Putamen (tissue), 1 donor: ENCODE data around the gene ATP1A3.
"Not testable (repeated sequence)": the region's sequence is repeated elsewhere in the genome, so short reads cannot be mapped to it uniquely, and the experiment has no call there.

ENCODE experiments used
- DNase-seq: peaks from one replicate; pipeline ENCODE4 v3.0.0-alpha.2; 2016; ENCODE audit warnings: low spot score

The ATP1A3 gene

GRCh38 chr19:41947091-41947490, 46.9 kb downstream of the ATP1A3 start:
- no peak for DNase-seq

DNA sequence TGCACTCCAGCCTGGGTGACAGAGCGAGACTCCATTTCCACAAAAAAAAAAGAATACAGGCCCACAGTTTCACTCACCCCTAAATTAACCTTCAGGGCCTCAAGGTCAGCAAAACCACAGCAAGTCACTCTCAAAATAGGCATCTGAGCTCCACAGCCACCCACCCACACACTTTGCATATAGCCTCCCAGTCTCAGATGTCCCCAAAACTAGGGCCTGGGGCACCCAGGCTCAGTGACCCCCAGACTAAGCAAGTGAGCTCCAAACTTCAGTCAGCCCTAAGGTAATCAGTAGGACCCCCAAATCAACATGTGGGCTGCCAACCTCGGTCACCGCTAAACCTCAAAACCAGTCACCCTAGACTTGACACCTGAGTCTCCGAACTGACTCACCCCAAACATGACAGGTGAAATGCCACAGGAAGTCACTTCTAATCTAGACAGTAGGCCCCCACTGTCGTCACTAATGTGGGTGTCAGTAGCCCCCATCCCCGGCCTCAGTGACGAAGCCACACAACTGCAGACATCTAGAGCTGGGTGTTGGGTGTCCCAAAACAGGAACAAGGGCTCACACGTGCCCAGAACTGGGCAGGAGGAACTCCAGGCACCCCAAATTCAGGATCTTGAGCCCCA, 48.8 kb downstream of the ATP1A3 start:
- no peak for DNase-seq

- no peak for DNase-seq
Observed at GRCh38 chr19:41944336-41944735, 49.7 kb downstream of the ATP1A3 start.

GRCh38 chr19:41941410-41942202, 52.4 kb downstream of the ATP1A3 start:
- no peak for DNase-seq

DNA sequence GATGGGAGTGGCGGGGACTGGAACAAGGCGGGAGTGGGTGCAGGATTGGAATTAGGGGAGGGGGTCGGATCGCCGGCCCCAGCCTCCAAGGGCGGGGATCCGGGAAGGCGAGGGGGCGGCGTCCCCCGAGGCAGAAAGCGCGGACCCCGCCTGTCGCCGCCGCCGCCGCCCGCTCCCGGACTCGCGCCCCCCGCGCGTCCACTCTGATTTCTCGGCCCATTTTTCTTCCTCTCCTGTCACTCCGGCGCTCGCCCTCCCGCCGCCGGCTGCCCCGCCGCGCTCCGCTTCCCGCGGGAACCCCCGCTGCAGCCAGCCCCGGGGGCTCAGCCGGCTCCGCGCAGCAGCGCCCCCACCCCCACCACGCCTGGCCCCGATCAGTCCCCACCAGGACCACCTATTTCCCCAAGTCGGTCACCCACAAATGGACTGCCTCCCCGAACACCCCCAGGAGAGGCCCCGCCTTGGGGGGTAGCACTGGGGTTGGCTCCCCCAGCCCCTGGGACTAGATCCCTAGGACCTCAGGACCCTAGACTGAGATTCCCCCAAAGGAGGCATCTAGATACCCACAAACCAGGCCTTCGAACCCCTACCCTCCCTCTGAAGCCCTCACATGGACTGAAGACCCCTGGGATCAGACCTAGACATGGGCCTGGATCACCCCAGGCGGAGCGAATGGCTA, 53.2 kb downstream of the ATP1A3 start:
- DNase-seq, result no peak

- DNase-seq, result no peak
Observed at GRCh38 chr19:41939861-41940730, 53.9 kb downstream of the ATP1A3 start.

- DNase-seq, result not testable (repeated sequence)
Observed at GRCh38 chr19:41939209-41939608, 54.8 kb downstream of the ATP1A3 start.

DNA sequence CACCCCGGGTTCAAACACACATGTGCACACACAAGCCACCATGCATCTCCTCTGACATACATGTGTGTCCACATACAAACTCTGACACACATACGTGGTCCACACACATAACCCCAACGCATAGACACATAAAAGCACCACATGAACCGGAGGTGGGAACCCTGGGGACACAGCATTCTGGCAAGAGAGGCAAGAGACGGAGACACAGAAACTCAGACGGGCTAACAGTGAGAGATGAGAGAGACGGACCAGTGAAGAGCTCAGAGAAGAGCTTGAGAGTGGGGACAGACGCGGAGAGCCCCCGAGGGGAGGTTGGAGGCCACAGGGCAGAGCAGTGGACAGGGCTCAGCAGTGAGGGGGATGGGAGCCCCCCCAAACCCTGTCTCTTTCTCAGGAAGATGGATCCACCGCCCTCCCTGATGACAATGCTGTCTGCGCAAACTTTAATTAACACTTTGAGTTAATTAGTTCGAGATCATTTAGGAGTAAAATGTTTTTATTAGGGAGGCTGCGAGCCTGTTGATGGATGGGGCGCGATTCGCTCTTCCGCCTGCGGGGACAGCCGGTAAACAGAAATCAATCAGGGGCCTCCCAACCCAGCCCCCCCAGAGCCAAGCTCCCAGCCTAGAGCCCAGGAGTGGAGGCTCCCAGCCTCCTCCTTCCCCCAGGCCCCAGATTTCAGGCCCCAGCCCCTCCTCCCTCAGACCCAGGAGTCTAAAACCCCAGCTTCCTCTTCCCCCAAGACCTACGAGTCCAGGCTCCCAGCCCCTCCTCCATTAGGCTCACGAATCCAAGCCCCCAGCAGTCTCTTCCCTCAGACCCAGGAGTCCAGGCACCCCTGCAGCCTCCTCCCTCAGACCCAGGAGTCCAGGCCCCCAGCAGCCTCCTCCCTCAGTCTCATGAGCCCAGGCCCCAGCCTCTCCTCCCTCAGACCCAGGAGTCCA, 56.2 kb downstream of the ATP1A3 start:
- no peak for DNase-seq

DNA sequence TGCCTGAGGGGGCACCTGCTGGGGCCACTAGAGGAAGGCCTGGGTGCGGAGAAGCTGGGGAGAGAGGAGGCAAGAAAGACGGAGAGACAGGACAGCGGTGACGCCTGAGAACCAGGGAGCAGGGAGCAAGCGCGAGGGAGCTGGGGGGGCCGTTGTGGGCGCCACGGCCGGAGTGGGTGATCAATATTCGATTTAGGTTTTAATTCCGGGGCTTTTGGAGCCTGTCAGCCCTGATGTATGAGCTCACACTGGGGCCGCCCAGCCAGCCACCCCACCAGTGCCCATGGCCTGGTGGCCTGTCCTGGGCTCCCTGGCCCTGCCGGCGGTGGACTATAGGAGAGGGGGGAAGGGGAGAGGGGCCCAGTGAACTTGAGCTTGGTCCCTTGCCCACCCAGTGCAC, 57.1 kb downstream of the ATP1A3 start:
- DNase-seq, result no peak

GRCh38 chr19:41936416-41936850, 57.6 kb downstream of the ATP1A3 start:
- no peak for DNase-seq

GRCh38 chr19:41935760-41936415, 58.1 kb downstream of the ATP1A3 start:
- no peak for DNase-seq

- no peak for DNase-seq
Observed at GRCh38 chr19:41934849-41935374, 59.1 kb downstream of the ATP1A3 start.

GRCh38 chr19:41933693-41934426, 60.2 kb downstream of the ATP1A3 start:
- DNase-seq, result no peak

DNA sequence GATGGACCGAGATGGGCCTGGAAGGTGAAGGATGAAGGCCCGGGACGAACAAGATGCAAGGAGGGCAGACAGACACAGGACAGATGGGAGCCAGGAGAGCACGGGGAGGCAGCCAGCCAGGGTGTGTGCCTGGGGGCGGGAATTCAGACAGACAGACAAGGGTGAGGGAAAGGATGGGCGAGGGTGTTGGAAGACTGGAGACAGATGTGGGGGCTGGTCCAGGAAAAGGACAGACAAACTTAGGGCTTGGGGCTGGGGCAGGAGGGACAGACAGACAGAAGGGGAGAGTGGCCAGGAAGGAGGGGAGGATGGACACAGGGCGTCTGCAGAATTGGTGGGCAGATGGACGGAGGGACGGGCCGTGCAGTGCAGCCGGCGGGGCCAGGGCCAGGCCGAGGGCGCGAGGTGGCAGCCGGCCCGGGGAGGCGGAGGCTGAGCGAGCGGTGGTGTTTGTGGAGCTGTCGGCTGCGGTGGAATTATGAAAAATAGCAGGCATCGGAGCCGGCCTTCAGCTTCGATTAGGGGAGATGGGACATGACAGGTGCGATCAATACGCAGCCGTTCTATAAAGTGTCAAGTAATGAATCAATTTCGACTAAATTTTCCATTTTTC, 61.2 kb downstream of the ATP1A3 start:
- DNase-seq, result no peak

GRCh38 chr19:41932259-41932719, 61.7 kb downstream of the ATP1A3 start:
- no peak for DNase-seq

GRCh38 chr19:41930926-41931592, 63.0 kb downstream of the ATP1A3 start:
- no peak for DNase-seq

GRCh38 chr19:41930322-41930722, 63.7 kb downstream of the ATP1A3 start:
- no peak for DNase-seq

DNA sequence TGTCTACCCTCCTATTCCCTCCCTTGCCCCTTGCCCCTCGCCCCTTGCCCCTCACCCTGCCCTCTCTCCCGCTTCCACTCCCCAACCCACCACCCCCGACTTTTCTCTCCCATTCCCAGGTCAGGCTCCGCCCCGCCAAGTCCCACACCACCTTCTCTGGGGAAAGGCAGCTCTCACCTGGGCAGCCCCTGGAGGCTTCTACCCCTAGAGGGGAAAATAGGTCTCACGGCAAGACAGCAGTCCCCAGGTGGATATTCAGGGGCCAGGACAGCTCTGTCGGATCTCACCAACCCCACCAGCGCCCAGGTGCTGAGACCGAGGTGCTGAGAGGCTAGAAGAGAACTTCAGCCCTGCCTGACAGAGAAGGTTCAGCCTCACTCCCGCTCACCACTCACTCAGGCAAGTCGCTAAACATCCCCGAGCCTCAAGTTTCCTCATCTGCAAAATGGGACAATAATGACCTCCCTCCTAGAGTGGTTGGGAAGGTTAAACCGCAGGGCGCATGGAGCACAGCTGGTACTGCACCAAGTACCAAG, 64.4 kb downstream of the ATP1A3 start:
- DNase-seq, result no peak
